SK-N-SH treated with all-trans-retinoic acid at 6 μM for 48 hours (cell line): ENCODE data around the gene CABP7.

Experiments
- ATAC-seq: fragments of 200-7000 bp; cut with Tn5 transposase; 3 replicates; pipeline ENCODE4 v1.9.1; 2020; ENCODE audit warnings: mild to moderate bottlenecking, moderate library complexity
- ARNTL ChIP-seq: fragments of 450-650 bp; formaldehyde crosslinking; IDR thresholded peaks from 2 replicates; pipeline ENCODE4 v1.5.0; 2020; ENCODE audit warnings: low read depth, mild to moderate bottlenecking, moderate library complexity, borderline replicate concordance
- BACH2 ChIP-seq: fragments of 250-450 bp; sonication (Bioruptor Pico); IDR thresholded peaks from 2 replicates; pipeline ENCODE4 v1.9.0; 2021; ENCODE audit warnings: mild to moderate bottlenecking, borderline replicate concordance
- CREB5 ChIP-seq: fragments of 250-450 bp; sonication (Bioruptor Pico); IDR thresholded peaks from 2 replicates; pipeline ENCODE4 v1.5.1; 2020; ENCODE audit warnings: low read depth, mild to moderate bottlenecking, moderate library complexity
- CSDC2 ChIP-seq: fragments of 250-450 bp; sonication (Bioruptor Pico); IDR thresholded peaks from 2 replicates; pipeline ENCODE4 v1.5.0; 2020; ENCODE audit warnings: mild to moderate bottlenecking, moderate library complexity
- ESRRG ChIP-seq: fragments of 250-450 bp; sonication (Bioruptor Pico); IDR thresholded peaks from 2 replicates; pipeline ENCODE4 v1.6.1; 2021; ENCODE audit warnings: mild to moderate bottlenecking
- OSR1 ChIP-seq: fragments of 250-450 bp; sonication (Bioruptor Pico); IDR thresholded peaks from 2 replicates; pipeline ENCODE4 v1.8.0; 2022; ENCODE audit warnings: moderate library complexity, mild to moderate bottlenecking, inconsistent platforms
- POU6F1 ChIP-seq: fragments of 250-450 bp; sonication (Bioruptor Pico); IDR thresholded peaks from 2 replicates; pipeline ENCODE4 v1.8.0; 2021; ENCODE audit warnings: low read depth, mild to moderate bottlenecking, moderate library complexity, borderline replicate concordance
- PPARA ChIP-seq: fragments of 250-450 bp; sonication (Bioruptor Pico); IDR thresholded peaks from 2 replicates; pipeline ENCODE4 v1.5.0; 2020; ENCODE audit warnings: mild to moderate bottlenecking, borderline replicate concordance
- SNAI2 ChIP-seq: fragments of 250-450 bp; sonication (Bioruptor Pico); IDR thresholded peaks from 2 replicates; pipeline ENCODE4 v1.5.0; 2020; ENCODE audit warnings: mild to moderate bottlenecking, moderate library complexity
- TSHZ2 ChIP-seq: fragments of 250-450 bp; sonication (Bioruptor Pico); IDR thresholded peaks from 2 replicates; pipeline ENCODE4 v1.5.0; 2020; ENCODE audit warnings: mild to moderate bottlenecking, moderate library complexity
- ZFP3 ChIP-seq: fragments of 250-450 bp; sonication (Bioruptor Pico); IDR thresholded peaks from 2 replicates; pipeline ENCODE4 v1.5.0; 2020; ENCODE audit warnings: mild to moderate bottlenecking, moderate library complexity
- ZFP30 ChIP-seq: fragments of 450-650 bp; formaldehyde crosslinking; IDR thresholded peaks from 2 replicates; pipeline ENCODE4 v1.5.0; 2022; ENCODE audit warnings: mild to moderate bottlenecking, moderate library complexity
- ZNF565 ChIP-seq: fragments of 450-650 bp; formaldehyde crosslinking; conservative IDR thresholded peaks from 2 replicates; pipeline ENCODE4 v1.5.0; 2020; ENCODE audit warnings: low read depth, mild to moderate bottlenecking, moderate library complexity
- ZNF70 ChIP-seq: fragments of 450-650 bp; formaldehyde crosslinking; IDR thresholded peaks from 2 replicates; pipeline ENCODE4 v1.5.0; 2020; ENCODE audit warnings: mild to moderate bottlenecking, moderate library complexity
- ZNF8 ChIP-seq: fragments of 450-650 bp; formaldehyde crosslinking; IDR thresholded peaks from 2 replicates; pipeline ENCODE4 v1.5.0; 2020; ENCODE audit warnings: mild to moderate bottlenecking, moderate library complexity
- TF ChIP-seq, protein P1 (sequence below): fragments of 250-450 bp; sonication (Bioruptor Pico); IDR thresholded peaks from 2 replicates; pipeline ENCODE4 v1.8.0; 2020; ENCODE audit warnings: mild to moderate bottlenecking, moderate library complexity, borderline replicate concordance
- TF ChIP-seq, protein P2 (sequence below): fragments of 250-450 bp; sonication (Bioruptor Pico); IDR thresholded peaks from 2 replicates; pipeline ENCODE4 v1.5.1; 2021; ENCODE audit warnings: mild to moderate bottlenecking, moderate library complexity

Gene CABP7

DNA sequence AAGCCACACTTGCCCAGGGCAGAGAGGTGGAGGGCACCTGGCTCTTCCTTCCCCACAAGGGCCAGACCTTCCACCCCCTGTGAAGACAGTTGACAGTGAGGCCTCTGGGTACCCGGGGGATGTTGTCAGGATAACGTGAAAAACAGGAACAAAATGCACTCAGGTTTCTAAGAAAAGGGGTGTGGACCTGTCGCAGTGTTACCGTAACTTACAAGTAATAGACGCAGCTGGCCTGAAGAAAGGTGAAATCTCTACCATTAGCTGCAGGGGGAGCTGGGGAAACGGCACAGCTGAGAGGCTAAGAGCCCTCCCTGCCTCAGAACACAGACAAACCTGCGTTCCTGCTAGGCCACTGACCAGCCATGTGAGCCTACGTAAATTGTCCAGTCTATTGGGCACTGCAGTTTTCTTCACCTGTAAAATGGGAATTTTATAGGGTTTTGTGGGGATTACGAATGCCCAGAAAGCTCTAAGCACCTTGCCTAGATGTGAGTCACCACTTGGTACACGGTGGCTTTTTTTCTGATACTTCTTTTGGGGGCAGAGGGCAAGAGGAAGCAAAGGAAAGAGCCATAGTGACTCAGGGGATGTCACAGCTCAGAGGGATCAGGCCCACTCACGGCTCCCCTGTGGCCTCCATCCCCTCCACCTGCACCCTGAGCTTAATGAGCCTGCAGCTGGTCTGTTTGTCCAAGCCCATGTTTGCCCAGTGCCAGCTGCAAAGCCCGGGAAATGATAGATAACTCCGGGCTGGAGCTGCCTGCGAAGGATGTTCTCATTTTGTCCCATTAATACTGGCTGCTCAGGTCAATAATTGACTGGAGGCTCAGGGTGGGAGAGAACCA lies 18.4 kb upstream of the CABP7 start:
- TF ChIP-seq POU6F1 (CRISPR knock-in tag) (no peak), SNAI2 (CRISPR knock-in tag) (no peak), CREB5 (CRISPR knock-in tag) (no peak), ESRRG (CRISPR knock-in tag) (no peak), ZNF70 (CRISPR knock-in tag) (no peak), CSDC2 (CRISPR knock-in tag) (no peak), PPARA (CRISPR knock-in tag) (no peak), ARNTL (no peak), ZNF8 (CRISPR knock-in tag) (no peak), BACH2 (CRISPR knock-in tag) (no peak), ZNF565 (CRISPR knock-in tag) (no peak), TSHZ2 (CRISPR knock-in tag) (no peak), ZFP3 (CRISPR knock-in tag) (no peak)

DNA sequence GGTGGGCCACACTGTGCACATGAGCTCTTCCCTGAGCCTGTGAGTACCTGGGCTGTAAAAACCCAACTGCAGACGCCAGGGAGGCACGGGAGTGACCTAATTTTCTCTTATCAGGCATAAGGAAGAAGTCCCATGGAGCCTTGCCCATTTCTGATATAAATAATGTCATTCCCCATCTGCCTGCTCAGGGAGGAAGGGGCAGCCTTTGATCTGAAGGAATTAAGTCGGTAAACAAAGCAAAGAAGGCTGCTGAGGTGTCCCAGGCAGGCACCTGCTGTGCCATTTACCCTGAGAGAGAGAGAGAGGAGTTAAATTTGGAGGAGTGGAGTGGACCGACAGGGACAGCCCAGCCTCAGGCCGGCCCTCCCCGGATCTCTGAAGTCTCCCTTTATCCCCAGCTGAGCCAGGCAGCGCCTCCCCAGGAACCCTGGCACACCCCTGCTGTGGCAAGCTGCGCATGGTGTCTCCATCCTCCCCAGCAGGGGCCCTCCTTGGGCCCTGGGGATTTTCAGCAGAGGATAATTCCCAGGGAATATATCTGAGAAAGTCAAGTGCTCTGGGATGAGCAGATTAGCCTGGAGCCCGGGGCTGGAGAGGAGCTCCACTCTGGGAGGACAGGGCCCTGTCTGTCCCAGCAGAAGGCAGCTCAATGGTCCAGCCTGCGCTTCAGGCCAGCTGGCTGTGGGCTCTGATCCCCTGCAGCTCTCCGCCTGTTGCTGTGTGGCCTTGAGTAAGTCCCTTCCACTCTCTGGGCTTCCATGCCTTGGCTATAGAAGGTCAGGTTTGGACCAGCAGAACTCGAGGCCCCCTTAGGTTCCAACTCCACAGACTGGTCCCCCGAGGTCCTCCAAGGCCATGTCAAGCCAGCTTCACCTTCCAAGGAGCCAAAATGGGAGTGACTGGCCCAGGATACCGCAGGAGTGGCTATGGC lies 17.5 kb upstream of the CABP7 start:
- peak; percentile 8; the same call in 2 of the 3 replicates for ATAC-seq
- no peak for TF ChIP-seq SNAI2 (CRISPR knock-in tag)
- no peak for TF ChIP-seq OSR1 (CRISPR knock-in tag)
- TF ChIP-seq, protein P1, sequence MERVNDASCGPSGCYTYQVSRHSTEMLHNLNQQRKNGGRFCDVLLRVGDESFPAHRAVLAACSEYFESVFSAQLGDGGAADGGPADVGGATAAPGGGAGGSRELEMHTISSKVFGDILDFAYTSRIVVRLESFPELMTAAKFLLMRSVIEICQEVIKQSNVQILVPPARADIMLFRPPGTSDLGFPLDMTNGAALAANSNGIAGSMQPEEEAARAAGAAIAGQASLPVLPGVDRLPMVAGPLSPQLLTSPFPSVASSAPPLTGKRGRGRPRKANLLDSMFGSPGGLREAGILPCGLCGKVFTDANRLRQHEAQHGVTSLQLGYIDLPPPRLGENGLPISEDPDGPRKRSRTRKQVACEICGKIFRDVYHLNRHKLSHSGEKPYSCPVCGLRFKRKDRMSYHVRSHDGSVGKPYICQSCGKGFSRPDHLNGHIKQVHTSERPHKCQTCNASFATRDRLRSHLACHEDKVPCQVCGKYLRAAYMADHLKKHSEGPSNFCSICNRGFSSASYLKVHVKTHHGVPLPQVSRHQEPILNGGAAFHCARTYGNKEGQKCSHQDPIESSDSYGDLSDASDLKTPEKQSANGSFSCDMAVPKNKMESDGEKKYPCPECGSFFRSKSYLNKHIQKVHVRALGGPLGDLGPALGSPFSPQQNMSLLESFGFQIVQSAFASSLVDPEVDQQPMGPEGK (CRISPR knock-in tag) = no peak
- TF ChIP-seq ZNF565 (CRISPR knock-in tag) = no peak
- no peak for TF ChIP-seq ESRRG (CRISPR knock-in tag)
- no peak for TF ChIP-seq ZFP3 (CRISPR knock-in tag)
- TF ChIP-seq, protein P2, sequence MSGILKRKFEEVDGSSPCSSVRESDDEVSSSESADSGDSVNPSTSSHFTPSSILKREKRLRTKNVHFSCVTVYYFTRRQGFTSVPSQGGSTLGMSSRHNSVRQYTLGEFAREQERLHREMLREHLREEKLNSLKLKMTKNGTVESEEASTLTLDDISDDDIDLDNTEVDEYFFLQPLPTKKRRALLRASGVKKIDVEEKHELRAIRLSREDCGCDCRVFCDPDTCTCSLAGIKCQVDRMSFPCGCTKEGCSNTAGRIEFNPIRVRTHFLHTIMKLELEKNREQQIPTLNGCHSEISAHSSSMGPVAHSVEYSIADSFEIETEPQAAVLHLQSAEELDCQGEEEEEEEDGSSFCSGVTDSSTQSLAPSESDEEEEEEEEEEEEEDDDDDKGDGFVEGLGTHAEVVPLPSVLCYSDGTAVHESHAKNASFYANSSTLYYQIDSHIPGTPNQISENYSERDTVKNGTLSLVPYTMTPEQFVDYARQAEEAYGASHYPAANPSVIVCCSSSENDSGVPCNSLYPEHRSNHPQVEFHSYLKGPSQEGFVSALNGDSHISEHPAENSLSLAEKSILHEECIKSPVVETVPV (CRISPR knock-in tag) = no peak
- no peak for TF ChIP-seq ZFP30
- TF ChIP-seq ARNTL = no peak
- TF ChIP-seq CREB5 (CRISPR knock-in tag) = no peak
- TF ChIP-seq TSHZ2 (CRISPR knock-in tag) = no peak
- no peak for TF ChIP-seq ZNF8 (CRISPR knock-in tag)
- no peak for TF ChIP-seq CSDC2 (CRISPR knock-in tag)

More for the DNA sequence above, 18.4 kb upstream of the CABP7 start:
- no peak; the same call in 2 of the 3 replicates for ATAC-seq
